ENCODE measurements around the gene CSGALNACT2. TPM values are rescaled to one million over a fixed set of nuclear protein-coding genes. Genes with fewer than 3 reads are reported as not detected.

CSGALNACT2 gene
- total RNA-seq, 2 donors from 2014 or later = 3.5 to 8.2 TPM

- intact Hi-C loops (cut with DNase I) = no loop called here
- no peak overlapping the region for H3K9ac ChIP-seq (ENCODE audit: low read depth in 2 of 2, low read length in 2 of 2)
- no peaks in the 10 kb centered on the region for H3K36me3 ChIP-seq
- no peak overlapping the region for H3K27ac ChIP-seq
- H3K4me3 ChIP-seq = no peak overlapping the region
- TF ChIP-seq, protein P1, sequence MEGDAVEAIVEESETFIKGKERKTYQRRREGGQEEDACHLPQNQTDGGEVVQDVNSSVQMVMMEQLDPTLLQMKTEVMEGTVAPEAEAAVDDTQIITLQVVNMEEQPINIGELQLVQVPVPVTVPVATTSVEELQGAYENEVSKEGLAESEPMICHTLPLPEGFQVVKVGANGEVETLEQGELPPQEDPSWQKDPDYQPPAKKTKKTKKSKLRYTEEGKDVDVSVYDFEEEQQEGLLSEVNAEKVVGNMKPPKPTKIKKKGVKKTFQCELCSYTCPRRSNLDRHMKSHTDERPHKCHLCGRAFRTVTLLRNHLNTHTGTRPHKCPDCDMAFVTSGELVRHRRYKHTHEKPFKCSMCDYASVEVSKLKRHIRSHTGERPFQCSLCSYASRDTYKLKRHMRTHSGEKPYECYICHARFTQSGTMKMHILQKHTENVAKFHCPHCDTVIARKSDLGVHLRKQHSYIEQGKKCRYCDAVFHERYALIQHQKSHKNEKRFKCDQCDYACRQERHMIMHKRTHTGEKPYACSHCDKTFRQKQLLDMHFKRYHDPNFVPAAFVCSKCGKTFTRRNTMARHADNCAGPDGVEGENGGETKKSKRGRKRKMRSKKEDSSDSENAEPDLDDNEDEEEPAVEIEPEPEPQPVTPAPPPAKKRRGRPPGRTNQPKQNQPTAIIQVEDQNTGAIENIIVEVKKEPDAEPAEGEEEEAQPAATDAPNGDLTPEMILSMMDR (IDR thresholded peaks at IDR 0.05) = no peak
- H3K27me3 ChIP-seq = no peaks in the 10 kb centered on the region
- no peaks in the 10 kb centered on the region for H3K4me1 ChIP-seq
- DNase-seq = no peak
- H3K9me3 ChIP-seq = no peaks in the 10 kb centered on the region
These were observed 70.2 kb downstream of the CSGALNACT2 start for GRCh38 chr10:43208147-43209073.

DNA sequence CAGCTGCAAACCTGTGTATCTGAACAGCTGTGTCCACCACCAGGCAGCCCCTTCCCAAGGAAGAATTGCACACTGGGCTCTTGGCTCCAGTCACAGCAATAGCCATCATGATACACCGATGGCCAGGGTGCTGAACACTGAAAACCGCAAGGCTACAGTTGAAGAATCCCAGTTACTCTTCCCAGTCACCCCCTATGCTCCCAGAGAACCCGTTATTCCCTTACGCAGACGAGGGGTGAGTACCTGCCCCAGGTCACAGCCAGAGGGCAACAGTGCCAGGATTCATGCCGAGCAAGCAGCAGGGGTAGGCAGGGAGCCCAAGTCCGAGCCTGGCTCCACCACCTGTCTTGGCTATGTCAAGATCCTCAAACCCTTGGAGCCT lies 70.8 kb downstream of the CSGALNACT2 start:
- DNase-seq = no peak
- H3K36me3 ChIP-seq = no peaks in the 10 kb centered on the region

DNA sequence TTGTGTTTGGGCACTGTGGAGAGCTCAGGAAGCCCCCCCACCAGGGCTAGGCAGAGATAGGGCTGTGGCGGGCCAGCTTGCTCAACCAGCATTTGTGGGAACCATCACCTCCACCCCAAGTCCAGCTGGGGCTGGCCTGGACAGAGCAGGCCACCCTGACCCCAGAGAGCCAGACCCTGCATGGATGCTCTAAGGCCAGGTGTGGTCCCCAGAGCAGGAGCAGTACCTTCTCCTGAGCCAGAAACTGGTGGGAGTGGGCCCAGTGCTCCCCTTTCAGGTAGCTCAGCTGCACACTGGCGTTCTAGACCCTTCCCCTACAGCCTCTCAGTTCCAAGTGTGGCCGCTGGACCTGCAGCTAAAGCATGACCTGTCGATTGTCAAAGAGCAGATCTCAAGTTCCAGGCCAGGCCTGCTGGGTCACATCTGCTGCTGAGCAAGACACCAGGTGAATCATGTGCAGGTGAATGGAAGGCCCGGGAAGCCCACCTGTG lies 71.5 kb downstream of the CSGALNACT2 start:
- Histone ChIP-seq H3K4me3 (no peak overlapping the region), H3K27me3 (no peaks in the 10 kb centered on the region), H3K9ac (ENCODE audit: low read depth in 2 of 2, low read length in 2 of 2) (no peak overlapping the region), H3K9me3 (no peaks in the 10 kb centered on the region), H3K36me3 (no peaks in the 10 kb centered on the region), H3K4me1 (no peaks in the 10 kb centered on the region), H3K27ac (no peak overlapping the region)
- intact Hi-C loops (cut with DNase I) = no loop called here
- no peak for DNase-seq
- TF ChIP-seq, protein P1 (IDR thresholded peaks at IDR 0.05) = no peak

More for the DNA sequence above, 70.8 kb downstream of the CSGALNACT2 start:
- Histone ChIP-seq H3K4me3 (no peak overlapping the region), H3K9me3 (no peaks in the 10 kb centered on the region), H3K27me3 (no peaks in the 10 kb centered on the region), H3K9ac (ENCODE audit: low read depth in 2 of 2, low read length in 2 of 2) (no peak overlapping the region), H3K27ac (no peak overlapping the region), H3K4me1 (no peaks in the 10 kb centered on the region)
- TF ChIP-seq, protein P1 (IDR thresholded peaks at IDR 0.05) = no peak
- intact Hi-C loops (cut with DNase I) = no loop called here

DNA sequence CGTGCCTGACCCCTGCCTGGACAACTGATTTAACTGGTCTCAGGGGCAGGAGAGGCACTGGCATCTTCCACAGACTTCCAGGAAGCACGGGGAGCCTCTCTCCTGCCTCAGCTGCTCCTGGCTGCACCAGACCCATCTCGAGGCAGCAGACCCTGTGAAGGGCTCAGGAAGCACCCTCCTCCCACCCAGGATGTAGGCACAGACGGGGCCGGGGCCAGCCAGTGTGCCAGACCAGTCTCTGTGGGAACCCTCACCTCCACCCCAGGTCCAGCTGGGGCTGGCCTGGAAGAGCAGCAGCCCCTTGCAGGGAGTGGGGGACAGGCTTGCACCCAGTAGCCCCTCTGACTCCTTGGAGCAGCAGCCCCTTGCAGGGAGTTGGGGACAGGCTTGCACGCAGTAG lies 72.3 kb downstream of the CSGALNACT2 start:
- H3K4me3 ChIP-seq = no peak overlapping the region
- DNase-seq = no peak
- H3K27me3 ChIP-seq = no peaks in the 10 kb centered on the region
- H3K27ac ChIP-seq = no peak overlapping the region
- no peaks in the 10 kb centered on the region for H3K9me3 ChIP-seq
- no peaks in the 10 kb centered on the region for H3K4me1 ChIP-seq
- no peak overlapping the region for H3K9ac ChIP-seq (ENCODE audit: low read depth in 2 of 2, low read length in 2 of 2)
- intact Hi-C loops (cut with DNase I) = no loop called here
- no peaks in the 10 kb centered on the region for H3K36me3 ChIP-seq
- TF ChIP-seq, protein P1 (IDR thresholded peaks at IDR 0.05) = no peak

DNA sequence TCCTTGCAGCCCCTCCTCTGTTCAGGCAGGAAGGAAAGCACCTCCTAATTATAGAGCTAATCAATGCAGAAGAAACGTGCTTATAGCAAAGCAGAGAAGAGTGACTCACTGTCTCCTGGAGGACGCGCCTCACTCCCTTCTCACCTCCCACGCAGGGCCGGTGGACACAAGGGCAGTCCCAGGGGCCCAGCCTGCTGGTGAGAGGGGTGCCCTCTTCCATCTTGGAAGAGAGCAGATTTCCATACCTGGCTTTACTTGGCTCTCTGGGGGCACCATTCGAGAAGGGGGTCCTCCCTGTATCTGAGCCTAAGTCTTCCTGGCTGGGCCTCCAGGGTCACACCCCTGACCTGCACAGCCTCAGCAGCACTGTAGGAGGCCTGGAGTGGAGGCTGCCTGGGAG lies 72.8 kb downstream of the CSGALNACT2 start:
- Histone ChIP-seq H3K9me3 (no peaks in the 10 kb centered on the region), H3K4me3 (no peak overlapping the region), H3K4me1 (no peaks in the 10 kb centered on the region), H3K36me3 (no peaks in the 10 kb centered on the region), H3K27me3 (no peaks in the 10 kb centered on the region), H3K9ac (ENCODE audit: low read depth in 2 of 2, low read length in 2 of 2) (no peak overlapping the region), H3K27ac (no peak overlapping the region)
- no peak for DNase-seq
- TF ChIP-seq, protein P1 (IDR thresholded peaks at IDR 0.05) = no peak
- intact Hi-C loops (cut with DNase I) = no loop called here

Measured in colonic mucosa (tissue), 4 donors.